Ecto neural progenitor cell (in vitro differentiated cells): ENCODE data around the gene PIK3R4.

Experiments used
- DNase-seq: peaks from one replicate; pipeline ENCODE4 v3.0.0-alpha.2; 2018; ENCODE audit warnings: low spot score

Gene PIK3R4

GRCh38 chr3:130746246-130747039 lies at the start of gene PIK3R4:
TSS of gene PIK3R4 (minus strand) at chr3:130746829. CDS start at chr3:130745218, 1,611 bp downstream.
- DNase-seq, result peak; percentile 95

GRCh38 chr3:130795396-130795795 lies 48.8 kb upstream of the PIK3R4 start:
- DNase-seq, result no peak

- no peak for DNase-seq
These were observed 45.6 kb upstream of the PIK3R4 start for GRCh38 chr3:130792246-130792645.

- no peak for DNase-seq
These were observed 43.2 kb upstream of the PIK3R4 start for GRCh38 chr3:130789782-130790322.

- DNase-seq, result no peak
These were observed 40.9 kb upstream of the PIK3R4 start for GRCh38 chr3:130787422-130788068.

- no peak for DNase-seq
These were observed 39.7 kb upstream of the PIK3R4 start for GRCh38 chr3:130786306-130786705.

- no peak for DNase-seq
These were observed 37.0 kb upstream of the PIK3R4 start for GRCh38 chr3:130783629-130784028.

GRCh38 chr3:130779486-130779885 lies 32.9 kb upstream of the PIK3R4 start:
- no peak for DNase-seq

GRCh38 chr3:130779031-130779430 lies 32.4 kb upstream of the PIK3R4 start:
- DNase-seq, result no peak

GRCh38 chr3:130773366-130773765 lies 26.7 kb upstream of the PIK3R4 start:
- DNase-seq, result no peak

GRCh38 chr3:130772129-130772528 lies 25.5 kb upstream of the PIK3R4 start:
- DNase-seq, result no peak

GRCh38 chr3:130770644-130771043 lies 24.0 kb upstream of the PIK3R4 start:
- no peak for DNase-seq

- DNase-seq, result no peak
These were observed 15.2 kb upstream of the PIK3R4 start for GRCh38 chr3:130761730-130762311.

- no peak for DNase-seq
These were observed 14.3 kb upstream of the PIK3R4 start for GRCh38 chr3:130760922-130761321.

- DNase-seq, result peak; percentile 48
These were observed 13.2 kb upstream of the PIK3R4 start for GRCh38 chr3:130759692-130760338.

- no peak for DNase-seq
These were observed 12.2 kb upstream of the PIK3R4 start for GRCh38 chr3:130758624-130759369.

GRCh38 chr3:130757611-130758150 lies 11.1 kb upstream of the PIK3R4 start:
- no peak for DNase-seq

GRCh38 chr3:130755666-130756065 lies 9.0 kb upstream of the PIK3R4 start:
- no peak for DNase-seq

GRCh38 chr3:130748981-130749380 lies 2.4 kb upstream of the PIK3R4 start:
- DNase-seq, result no peak

GRCh38 chr3:130748467-130748861 lies 1.8 kb upstream of the PIK3R4 start:
- no peak for DNase-seq

- no peak for DNase-seq
These were observed 3.3 kb downstream of the PIK3R4 start for GRCh38 chr3:130743354-130743753.
